NCI-H2081 treated with DMSO at 0.1 percent for 48 hours (cell line): ENCODE measurements around the gene ANO9.

ENCODE experiments used
- DNase-seq: peaks from one replicate; lab custom pipeline; 2025; lab: John Stamatoyannopoulos, UW

Gene ANO9

GRCh38 chr11:368414-369335 lies 73.1 kb downstream of the ANO9 start:
- DNase-seq = no peak

GRCh38 chr11:367956-368413 lies 73.8 kb downstream of the ANO9 start:
- no peak for DNase-seq
